ENCODE measurements around the gene LAMA4. TPM values are rescaled to one million over a fixed set of nuclear protein-coding genes. Genes with fewer than 3 reads are reported as not detected.

Gene LAMA4
- total RNA-seq, 1 donor from 2014 or later: 102 TPM

DNA sequence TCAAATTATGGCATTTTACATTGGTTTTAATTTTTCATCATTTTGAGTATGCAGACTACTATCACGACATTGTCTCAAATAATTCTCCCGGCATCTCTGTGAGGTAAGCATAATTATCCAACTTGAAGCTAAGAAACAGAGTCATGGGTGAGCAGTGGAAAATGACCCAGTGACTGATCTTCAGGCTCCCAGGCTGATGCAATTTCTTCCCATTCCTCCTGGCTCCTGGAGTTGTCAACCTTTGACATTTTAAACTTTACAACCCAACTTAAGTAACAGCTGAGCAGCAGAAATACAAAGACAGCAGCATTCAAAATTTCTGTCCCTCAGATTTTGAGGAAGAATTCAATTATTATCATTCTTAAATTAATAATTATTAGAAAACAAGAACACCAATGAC lies 13.7 kb upstream of the LAMA4 start:
- no peak for DNase-seq (ENCODE audit: low spot score)
- no peaks in the 10 kb centered on the region for H3K27me3 Mint-ChIP-seq (ENCODE audit: low read depth)

DNA sequence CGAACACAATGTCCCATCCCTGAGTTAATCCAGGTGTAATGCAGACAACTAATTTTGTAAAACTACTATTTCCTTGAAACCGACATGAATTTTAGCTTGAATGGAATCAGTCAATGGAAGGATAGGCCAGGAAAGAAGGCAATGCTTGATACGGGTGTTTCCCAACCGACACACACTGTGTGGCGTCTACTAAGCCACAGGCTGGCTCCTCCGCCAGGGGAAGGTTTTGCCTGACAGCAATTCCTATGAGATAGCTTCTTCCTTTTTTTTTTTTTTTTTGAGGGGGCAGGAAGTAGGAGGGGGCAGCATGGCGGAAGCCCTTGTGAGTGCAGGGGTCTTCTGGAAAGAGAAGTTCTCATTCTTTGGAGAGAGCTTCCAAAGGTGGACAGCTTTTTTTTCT lies 12.0 kb upstream of the LAMA4 start:
- no peak overlapping the region for H3K27ac Mint-ChIP-seq (ENCODE audit: unreplicated experiment)
- no peak for DNase-seq (ENCODE audit: low spot score)
- H3K4me1 Mint-ChIP-seq (ENCODE audit: low read depth): no peaks in the 10 kb centered on the region
- no peaks in the 10 kb centered on the region for H3K36me3 Mint-ChIP-seq (ENCODE audit: low read depth)
- no peaks in the 10 kb centered on the region for H3K9me3 Mint-ChIP-seq (ENCODE audit: low read depth)
- no peaks in the 10 kb centered on the region for H3K27me3 Mint-ChIP-seq (ENCODE audit: low read depth)
- H3K4me3 Mint-ChIP-seq (ENCODE audit: unreplicated experiment): no peak overlapping the region
- TF ChIP-seq, protein P1, sequence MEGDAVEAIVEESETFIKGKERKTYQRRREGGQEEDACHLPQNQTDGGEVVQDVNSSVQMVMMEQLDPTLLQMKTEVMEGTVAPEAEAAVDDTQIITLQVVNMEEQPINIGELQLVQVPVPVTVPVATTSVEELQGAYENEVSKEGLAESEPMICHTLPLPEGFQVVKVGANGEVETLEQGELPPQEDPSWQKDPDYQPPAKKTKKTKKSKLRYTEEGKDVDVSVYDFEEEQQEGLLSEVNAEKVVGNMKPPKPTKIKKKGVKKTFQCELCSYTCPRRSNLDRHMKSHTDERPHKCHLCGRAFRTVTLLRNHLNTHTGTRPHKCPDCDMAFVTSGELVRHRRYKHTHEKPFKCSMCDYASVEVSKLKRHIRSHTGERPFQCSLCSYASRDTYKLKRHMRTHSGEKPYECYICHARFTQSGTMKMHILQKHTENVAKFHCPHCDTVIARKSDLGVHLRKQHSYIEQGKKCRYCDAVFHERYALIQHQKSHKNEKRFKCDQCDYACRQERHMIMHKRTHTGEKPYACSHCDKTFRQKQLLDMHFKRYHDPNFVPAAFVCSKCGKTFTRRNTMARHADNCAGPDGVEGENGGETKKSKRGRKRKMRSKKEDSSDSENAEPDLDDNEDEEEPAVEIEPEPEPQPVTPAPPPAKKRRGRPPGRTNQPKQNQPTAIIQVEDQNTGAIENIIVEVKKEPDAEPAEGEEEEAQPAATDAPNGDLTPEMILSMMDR (IDR thresholded peaks at IDR 0.05): no peak

More for the DNA sequence above, 13.7 kb upstream of the LAMA4 start:
- TF ChIP-seq, protein P1 (IDR thresholded peaks at IDR 0.05): no peak
- Mint-ChIP-seq H3K27ac (ENCODE audit: unreplicated experiment) (no peak overlapping the region), H3K36me3 (ENCODE audit: low read depth) (no peaks in the 10 kb centered on the region), H3K9me3 (ENCODE audit: low read depth) (no peaks in the 10 kb centered on the region), H3K4me1 (ENCODE audit: low read depth) (no peaks in the 10 kb centered on the region), H3K4me3 (ENCODE audit: unreplicated experiment) (no peak overlapping the region)

DNA sequence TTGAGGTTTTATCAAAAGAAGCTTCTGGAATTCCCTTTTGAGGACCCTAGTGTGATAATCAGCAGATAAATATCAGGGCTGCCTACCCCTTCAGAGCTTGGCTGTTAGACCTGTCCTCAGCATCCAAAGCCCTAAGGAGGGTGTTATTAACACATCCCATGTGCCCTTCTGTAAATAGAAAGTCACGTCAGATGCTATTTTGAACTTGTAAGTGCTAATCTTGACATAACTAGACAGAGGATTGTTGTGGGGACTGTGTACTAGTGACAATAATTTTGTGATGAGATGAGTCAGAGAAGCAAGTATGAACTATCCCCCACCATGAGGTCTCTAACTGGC lies 4.9 kb upstream of the LAMA4 start:
- no peaks in the 10 kb centered on the region for H3K9me3 Mint-ChIP-seq (ENCODE audit: low read depth)
- no peaks in the 10 kb centered on the region for H3K27me3 Mint-ChIP-seq (ENCODE audit: low read depth)
- no peak overlapping the region for H3K4me3 Mint-ChIP-seq (ENCODE audit: unreplicated experiment)
- TF ChIP-seq, protein P1 (IDR thresholded peaks at IDR 0.05): no peak
- no peak for DNase-seq (ENCODE audit: low spot score)
- H3K36me3 Mint-ChIP-seq (ENCODE audit: low read depth): no peaks in the 10 kb centered on the region
- H3K4me1 Mint-ChIP-seq (ENCODE audit: low read depth): peaks cover 9% of the 10 kb centered on the region
- H3K27ac Mint-ChIP-seq (ENCODE audit: unreplicated experiment): no peak overlapping the region

DNA sequence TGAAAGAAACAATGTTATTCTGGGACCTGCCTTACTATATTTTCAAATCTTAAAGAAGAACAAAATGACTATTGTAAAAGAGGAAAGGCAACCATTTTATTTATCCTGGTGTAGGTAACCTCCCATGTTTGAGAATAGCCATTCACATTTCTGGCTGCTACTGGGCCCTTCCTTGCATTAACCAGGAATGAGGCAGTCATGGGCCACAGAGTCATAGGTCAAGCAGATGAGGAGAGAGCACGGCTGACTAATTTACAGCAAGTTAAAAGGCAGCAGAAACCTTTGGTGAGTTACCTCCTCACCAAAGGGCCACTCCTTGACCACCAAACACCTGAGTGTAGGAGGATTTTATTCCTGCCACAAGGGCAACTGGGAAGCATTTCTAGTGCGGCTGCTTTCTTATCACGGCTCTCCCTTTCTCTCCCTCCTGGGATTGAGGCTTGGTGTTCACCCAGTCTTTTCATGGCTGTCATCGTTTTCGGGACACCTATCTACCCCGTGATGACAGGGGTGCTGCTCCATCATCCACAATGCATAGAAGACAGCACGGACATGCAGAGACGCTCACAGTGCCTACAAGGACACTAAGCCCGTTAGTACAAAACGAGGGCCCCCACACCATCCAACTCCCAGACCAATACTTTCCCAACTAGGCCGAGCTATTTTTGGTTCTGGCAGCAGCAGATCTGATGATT lies 4.4 kb upstream of the LAMA4 start:
- H3K4me3 Mint-ChIP-seq (ENCODE audit: unreplicated experiment): no peak overlapping the region
- TF ChIP-seq, protein P1 (IDR thresholded peaks at IDR 0.05): no peak
- no peak overlapping the region for H3K27ac Mint-ChIP-seq (ENCODE audit: unreplicated experiment)
- DNase-seq (ENCODE audit: low spot score): no peak
- peaks cover 10% of the 10 kb centered on the region for H3K4me1 Mint-ChIP-seq (ENCODE audit: low read depth)
- no peaks in the 10 kb centered on the region for H3K36me3 Mint-ChIP-seq (ENCODE audit: low read depth)
- no peaks in the 10 kb centered on the region for H3K27me3 Mint-ChIP-seq (ENCODE audit: low read depth)
- no peaks in the 10 kb centered on the region for H3K9me3 Mint-ChIP-seq (ENCODE audit: low read depth)

DNA sequence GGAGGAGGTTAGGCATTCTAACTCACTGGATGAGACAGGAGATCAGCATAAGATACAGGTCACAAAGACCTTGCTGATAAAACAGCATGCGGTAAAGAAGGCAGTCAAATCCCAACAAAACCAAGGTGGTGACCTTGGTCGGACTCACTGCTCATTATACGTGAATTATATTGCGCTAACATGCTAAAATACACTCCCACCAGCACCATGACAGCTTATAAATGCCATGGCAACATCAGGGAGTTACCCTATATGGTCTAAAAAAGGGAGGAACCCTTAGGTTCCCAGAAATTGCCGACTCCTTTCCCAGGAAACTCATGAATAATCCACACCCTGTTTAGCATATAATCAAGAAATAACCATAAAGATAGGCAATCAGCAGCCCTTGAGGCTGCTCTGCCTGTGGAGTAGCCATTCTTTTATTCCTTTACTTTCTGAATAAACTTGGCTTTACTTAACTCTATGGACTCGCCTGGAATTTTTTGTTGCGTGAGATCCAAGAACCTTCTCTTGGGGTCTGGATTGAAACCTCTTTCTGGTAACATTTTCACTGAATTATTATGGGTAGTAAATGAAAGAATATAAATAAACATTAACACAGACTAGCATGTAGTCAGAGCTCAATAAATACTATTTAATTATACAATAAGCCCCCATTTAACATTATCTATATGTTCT lies 3.0 kb upstream of the LAMA4 start:
- no peak overlapping the region for H3K27ac Mint-ChIP-seq (ENCODE audit: unreplicated experiment)
- no peak for DNase-seq (ENCODE audit: low spot score)
- H3K27me3 Mint-ChIP-seq (ENCODE audit: low read depth): no peaks in the 10 kb centered on the region
- H3K9me3 Mint-ChIP-seq (ENCODE audit: low read depth): no peaks in the 10 kb centered on the region
- H3K4me1 Mint-ChIP-seq (ENCODE audit: low read depth): peaks cover 19% of the 10 kb centered on the region
- no peak overlapping the region for H3K4me3 Mint-ChIP-seq (ENCODE audit: unreplicated experiment)
- H3K36me3 Mint-ChIP-seq (ENCODE audit: low read depth): no peaks in the 10 kb centered on the region
- TF ChIP-seq, protein P1 (IDR thresholded peaks at IDR 0.05): no peak
